HepG2 (cell line): ENCODE results near the gene DENND2D. TPM values are rescaled to one million over a fixed set of nuclear protein-coding genes. Genes with fewer than 3 reads are reported as not detected.

ENCODE experiments used
- FUBP1 ChIP-seq: sonication (generic); formaldehyde crosslinking; IDR thresholded peaks from 2 replicates; pipeline ENCODE4 v1.5.1; 2020; ENCODE audit warnings: missing genetic modification reagents, mild to moderate bottlenecking, borderline replicate concordance
- HNF1B ChIP-seq: sonication (generic); formaldehyde crosslinking; IDR thresholded peaks from 2 replicates; pipeline ENCODE4 v1.5.1; 2020; ENCODE audit warnings: mild to moderate bottlenecking, moderate library complexity, missing genetic modification reagents
- HNF4A ChIP-seq: sonication (generic); formaldehyde crosslinking; IDR thresholded peaks from 2 replicates; pipeline ENCODE4 v1.4.0; 2020; ENCODE audit warnings: missing genetic modification reagents
- NCOR1 ChIP-seq: fragments of 200-600 bp; sonication (generic); IDR thresholded peaks from 2 replicates; pipeline ENCODE4 v1.7.0; 2017; ENCODE audit warnings: antibody characterized with exemption, low read length, borderline replicate concordance
- PITX1 ChIP-seq: sonication (generic); formaldehyde crosslinking; IDR thresholded peaks from 2 replicates; pipeline ENCODE4 v1.5.1; 2020; ENCODE audit warnings: mild to moderate bottlenecking, missing genetic modification reagents
- TEF ChIP-seq: sonication (generic); formaldehyde crosslinking; IDR thresholded peaks from 2 replicates; pipeline ENCODE4 v1.5.0; 2020; ENCODE audit warnings: missing genetic modification reagents
- ZBTB34 ChIP-seq: sonication (generic); formaldehyde crosslinking; IDR thresholded peaks from 2 replicates; pipeline ENCODE4 v1.8.0; 2022; ENCODE audit warnings: mild to moderate bottlenecking, missing genetic modification reagents
- ZBTB7B ChIP-seq: sonication (generic); formaldehyde crosslinking; IDR thresholded peaks from 2 replicates; pipeline ENCODE4 v1.4.0; 2020; ENCODE audit warnings: missing genetic modification reagents
- ZHX1 ChIP-seq: sonication (generic); formaldehyde crosslinking; IDR thresholded peaks from 2 replicates; pipeline ENCODE4 v1.8.1; 2022; ENCODE audit warnings: low read depth, mild to moderate bottlenecking, missing genetic modification reagents
- ZNF280D ChIP-seq: sonication (generic); formaldehyde crosslinking; IDR thresholded peaks from 2 replicates; pipeline ENCODE4 v1.5.1; 2020; ENCODE audit warnings: mild to moderate bottlenecking, missing genetic modification reagents
- ZNF331 ChIP-seq: sonication (generic); formaldehyde crosslinking; IDR thresholded peaks from 2 replicates; pipeline ENCODE4 v1.4.0; 2020; ENCODE audit warnings: missing genetic modification reagents
- ZNF570 ChIP-seq: sonication (generic); formaldehyde crosslinking; IDR thresholded peaks from 2 replicates; pipeline ENCODE4 v1.4.0; 2020; ENCODE audit warnings: mild to moderate bottlenecking, missing genetic modification reagents, borderline replicate concordance
- polyA plus RNA-seq, 8 experiments: library from polyadenylated mRNA; depleted of rRNA in 3 of 8; stranded (reverse) in 7 of 8; unstranded in 1 of 8; fragments of >200 nt; fragmentation: Illumina TruSeq in 4 of 8; extraction: Trizol in 4 of 8; gene quantifications; 2 replicates each; pipeline versions ENCODE4 v1.2.1 to v1.2.3, GENCODE V29; 2011 to 2016; ENCODE audit warnings: low read depth in 4 of 8, missing spikeins in 1 of 8, mixed read lengths in 1 of 8; ENCODE audit not compliant: insufficient read depth in 1 of 8
- total RNA-seq, 5 experiments: library from RNA; depleted of rRNA; stranded (reverse); fragments of >200 nt; fragmentation: Illumina TruSeq; extraction: Trizol; gene quantifications; 2 replicates each; pipeline ENCODE4 v1.2.3, GENCODE V29; 2016; ENCODE audit warnings: low read depth in 1 of 5

Gene DENND2D
- total and polyA plus RNA-seq, 2 of the 13 experiments (the other 11 are each of a cell fraction or from before 2014, with no cell fraction given), result 0.04 TPM; not detected in 1

GRCh38 chr1:111238056-111238795 is 37.8 kb upstream of the DENND2D start (continued):
- TF ChIP-seq ZNF280D (CRISPR knock-in tag) (0 out of 2 replicates have a peak, but pooled peaks have one; percentile 38), TEF (CRISPR knock-in tag) (peak; percentile 66; the same call in 1 of the 2 replicates), ZBTB34 (CRISPR knock-in tag) (no peak), ZBTB7B (CRISPR knock-in tag) (no peak), HNF4A (CRISPR knock-in tag) (peak; percentile 73), FUBP1 (CRISPR knock-in tag) (no peak), ZHX1 (CRISPR knock-in tag) (no peak), ZNF570 (CRISPR knock-in tag) (no peak), ZNF331 (CRISPR knock-in tag) (peak; percentile 68; the same call in 1 of the 2 replicates), PITX1 (CRISPR knock-in tag) (peak; percentile 65; the same call in 1 of the 2 replicates), HNF1B (peak; percentile 43; the same call in 1 of the 2 replicates), NCOR1 (peak; percentile 49; the same call in 1 of the 2 replicates)
